K562 (cell line): ENCODE results near the gene INSR. TPM values are rescaled to one million over a fixed set of nuclear protein-coding genes. Genes with fewer than 3 reads are reported as not detected.

Experiments used
- ATAC-seq: fragments of 200-7000 bp; cut with Tn5 transposase; 3 replicates; pipeline ENCODE4 v1.9.1; 2020; ENCODE audit warnings: moderate library complexity
- BruUV-seq: library from RNA; stranded (reverse); fragments of 400-500 nt; replicated peaks from 2 replicates; lab custom pipeline; 2021; lab: Mats Ljungman, UMichigan
- CTCF ChIA-PET: fragments of 300-600 bp; formaldehyde crosslinking; extraction: SDS; loops from one replicate; lab custom pipeline; 2021; ENCODE audit warnings: low intra/inter-chr PET ratio; lab: Yijun Ruan, JAX
- POLR2A ChIA-PET: fragments of 300-600, 350-650 bp; sonication (Branson Sonifier 250); formaldehyde crosslinking; extraction: SDS; loops from one replicate; lab custom pipeline; 2021; ENCODE audit warnings: antibody characterized with exemption, inconsistent platforms; lab: Yijun Ruan, JAX
- DNase-seq, 4 experiments: peaks; one replicate each; pipeline versions ENCODE4 v3.0.0 to v3.0.0-alpha.2; 2011 to 2018; ENCODE audit warnings: low spot score in 3 of 4, mixed read lengths in 3 of 4; ENCODE audit errors: extremely low read depth in 1 of 4
- FAIRE-seq: peaks from 2 replicates; lab custom pipeline; 2011; peaks lifted over from hg19 to GRCh38; lab: Jason Lieb, UNC
- H2AFZ ChIP-seq: 2 replicates; pipeline ENCODE4 v1.6.0; 2011; ENCODE audit warnings: low read depth, low read length, control low read depth, inconsistent platforms
- H3K27ac ChIP-seq: fragments of 200-600 bp; 3 replicates; pipeline ENCODE4 v1.8.0; 2011; ENCODE audit warnings: low read depth, mild to moderate bottlenecking, control low read depth, inconsistent platforms, low read length, moderate library complexity, mixed read lengths; ENCODE audit errors: extremely low read depth
- H3K27me3 ChIP-seq, 2 experiments: fragments of 300-600 bp in 1 of 2; 2 replicates in 1 of 2; 3 replicates in 1 of 2; pipeline versions ENCODE4 v1.6.0 to v1.8.0; 2011; ENCODE audit warnings: inconsistent platforms in 2 of 2, low read length in 2 of 2, mild to moderate bottlenecking in 1 of 2, mixed read lengths in 1 of 2, moderate library complexity in 1 of 2; ENCODE audit not compliant: control insufficient read depth in 2 of 2, insufficient read depth in 2 of 2
- H3K36me3 ChIP-seq: fragments of 300-600 bp; 3 replicates; pipeline ENCODE4 v1.8.0; 2011; ENCODE audit warnings: mild to moderate bottlenecking, low read length, inconsistent platforms; ENCODE audit not compliant: control insufficient read depth, insufficient read depth
- H3K4me1 ChIP-seq, 2 experiments: fragments of 200-600 bp in 1 of 2; replicated peaks in 1 of 2; 2 replicates in 1 of 2; 3 replicates in 1 of 2; pipeline versions ENCODE4 v1.5.1 to v1.8.0; 2011; ENCODE audit warnings: inconsistent platforms in 2 of 2, low read length in 2 of 2, mild to moderate bottlenecking in 1 of 2, mixed read lengths in 1 of 2, moderate library complexity in 1 of 2; ENCODE audit not compliant: control insufficient read depth in 2 of 2, insufficient read depth in 2 of 2
- H3K4me2 ChIP-seq: 2 replicates; pipeline ENCODE4 v1.6.1; 2011; ENCODE audit warnings: low read length, control low read depth, inconsistent platforms, mixed read lengths; ENCODE audit not compliant: insufficient read depth
- H3K4me3 ChIP-seq: fragments of 200-600 bp; sonication (generic), shearing (Covaris generic); 2 replicates; pipeline ENCODE4 v1.5.1; 2016; ENCODE audit warnings: control low read depth, inconsistent platforms
- H3K79me2 ChIP-seq: fragments of 200-600 bp; 3 replicates; pipeline ENCODE4 v1.8.0; 2011; ENCODE audit warnings: low read length, inconsistent platforms; ENCODE audit not compliant: control insufficient read depth, insufficient read depth
- H3K9ac ChIP-seq, 2 experiments: 2 replicates each; pipeline versions ENCODE4 v1.6.0 to v1.6.1; 2011; ENCODE audit warnings: low read depth in 2 of 2, low read length in 2 of 2, control low read depth in 1 of 2, inconsistent platforms in 1 of 2, mild to moderate bottlenecking in 1 of 2, mixed read lengths in 1 of 2; ENCODE audit not compliant: insufficient read depth in 1 of 2
- H3K9me1 ChIP-seq: one replicate; pipeline ENCODE4 v1.6.0; 2011; ENCODE audit warnings: inconsistent platforms, mild to moderate bottlenecking, low read length, moderate library complexity; ENCODE audit not compliant: control insufficient read depth, insufficient read depth
- H3K9me3 ChIP-seq: replicated peaks from 2 replicates; pipeline ENCODE4 v1.5.1; 2011; ENCODE audit warnings: low read depth, low read length, inconsistent platforms; ENCODE audit not compliant: control insufficient read depth, insufficient read depth
- H4K20me1 ChIP-seq: replicated peaks from 2 replicates; pipeline ENCODE4 v1.6.1; 2011; ENCODE audit warnings: low read length, inconsistent platforms, mixed read lengths; ENCODE audit not compliant: control insufficient read depth, insufficient read depth
- ARID1B ChIP-seq: fragments of 450-650 bp; IDR thresholded peaks from 2 replicates; pipeline ENCODE4 v1.6.1; 2016; ENCODE audit warnings: antibody characterized with exemption, mild to moderate bottlenecking, inconsistent platforms
- GABPB1 ChIP-seq: sonication (generic); formaldehyde crosslinking; IDR thresholded peaks from 2 replicates; pipeline ENCODE4 v1.8.0; 2022; ENCODE audit warnings: mild to moderate bottlenecking, missing genetic modification reagents
- HLTF ChIP-seq: fragments of 450-650 bp; IDR thresholded peaks from 2 replicates; pipeline ENCODE4 v1.6.1; 2016
- SIN3B ChIP-seq: fragments of 450-650 bp; IDR thresholded peaks from 2 replicates; pipeline ENCODE4 v1.6.1; 2017; ENCODE audit warnings: low read depth, mild to moderate bottlenecking, moderate library complexity
- SMARCE1 ChIP-seq: fragments of 450-650 bp; IDR thresholded peaks from 2 replicates; pipeline ENCODE4 v1.7.1; 2016; ENCODE audit warnings: mild to moderate bottlenecking
- TSC22D4 ChIP-seq: fragments of 450-650 bp; IDR thresholded peaks from 2 replicates; pipeline ENCODE4 v1.6.1; 2016; ENCODE audit warnings: missing genetic modification characterization, missing biosample characterization, control low read depth
- U2AF2 ChIP-seq: fragments of 200-400 bp; formaldehyde crosslinking; optimal IDR thresholded peaks from 2 replicates; pipeline ENCODE3; 2017; ENCODE audit warnings: low read depth, mild to moderate bottlenecking, low read length
- ZC3H4 ChIP-seq: sonication (generic); formaldehyde crosslinking; IDR thresholded peaks from 2 replicates; pipeline ENCODE4 v1.9.0; 2021; ENCODE audit warnings: missing genetic modification reagents, borderline replicate concordance
- ZNF124 ChIP-seq: sonication (generic); formaldehyde crosslinking; IDR thresholded peaks from 2 replicates; pipeline ENCODE4 v1.8.1; 2022; ENCODE audit warnings: missing genetic modification reagents
- ZNF609 ChIP-seq: sonication (generic); formaldehyde crosslinking; IDR thresholded peaks from 2 replicates; pipeline ENCODE4 v1.8.1; 2023; ENCODE audit warnings: missing genetic modification reagents, mild to moderate bottlenecking, borderline replicate concordance
- ZNF785 ChIP-seq: fragments of 250-450 bp; sonication (Bioruptor Pico); IDR thresholded peaks from 2 replicates; pipeline ENCODE4 v1.4.0; 2020; ENCODE audit warnings: mild to moderate bottlenecking
- WGBS: fragments of 100-300 bp; shearing (Covaris generic); methylation state at CpG from one replicate; pipeline ENCODE4 v1.1.6; 2016; ENCODE audit warnings: low coverage, mixed read lengths; ENCODE audit not compliant: insufficient coverage; ENCODE audit errors: missing lambda C conversion rate; 5-methylcytosine and 5-hydroxymethylcytosine counted together
- in situ Hi-C: fragments of 300-500 bp; cut with MboI; formaldehyde crosslinking; loops from 4 replicates; pipeline ENCODE4 v1.15.0; 2018; ENCODE audit warnings: inconsistent platforms, mixed read lengths
- intact Hi-C: fragments of 100-400 bp; cut with micrococcal nuclease; formaldehyde crosslinking; loops from 2 replicates; pipeline ENCODE4 v1.14.2; 2022
- polyA plus RNA-seq, 8 experiments: library from polyadenylated mRNA; depleted of rRNA in 4 of 8; stranded (reverse) in 5 of 8; unstranded in 3 of 8; fragments of >200 nt; fragmentation: Nextera tagmentation in 2 of 8; fragmentation: Illumina TruSeq in 1 of 8; extraction: Ambion mirVana in 2 of 8; extraction: Trizol in 1 of 8; gene quantifications; 2 replicates each; pipeline versions ENCODE4 v1.2.1 to v1.2.3, GENCODE V29; 2011 to 2014; ENCODE audit warnings: inconsistent platforms in 1 of 8, missing spikeins in 1 of 8
- total RNA-seq, 7 experiments: library from RNA; depleted of rRNA in 6 of 7; stranded (reverse); fragments of >200 nt in 6 of 7; fragmentation: Illumina TruSeq in 2 of 7; extraction: Trizol in 2 of 7; gene quantifications; 2 replicates each; pipeline versions ENCODE4 v1.2.1 to v1.2.3, GENCODE V29; 2011 to 2021; ENCODE audit warnings: low replicate concordance in 1 of 7
- TF ChIP-seq, protein P1 (sequence below): IDR thresholded peaks from 2 replicates; pipeline ENCODE4 v1.6.1; 2012; ENCODE audit warnings: low read depth, low read length, improper control_type of control experiment, borderline replicate concordance
- TF ChIP-seq, protein P2 (sequence below): fragments of 250-450 bp; sonication (Bioruptor Pico); IDR thresholded peaks from 2 replicates; pipeline ENCODE4 v1.6.1; 2021; ENCODE audit warnings: mild to moderate bottlenecking

INSR gene
- total and polyA plus RNA-seq, 9 of the 15 experiments (the other 6 are each of a cell fraction or from before 2014, with no cell fraction given): 0.04 to 0.88 (median 0.41) TPM

DNA sequence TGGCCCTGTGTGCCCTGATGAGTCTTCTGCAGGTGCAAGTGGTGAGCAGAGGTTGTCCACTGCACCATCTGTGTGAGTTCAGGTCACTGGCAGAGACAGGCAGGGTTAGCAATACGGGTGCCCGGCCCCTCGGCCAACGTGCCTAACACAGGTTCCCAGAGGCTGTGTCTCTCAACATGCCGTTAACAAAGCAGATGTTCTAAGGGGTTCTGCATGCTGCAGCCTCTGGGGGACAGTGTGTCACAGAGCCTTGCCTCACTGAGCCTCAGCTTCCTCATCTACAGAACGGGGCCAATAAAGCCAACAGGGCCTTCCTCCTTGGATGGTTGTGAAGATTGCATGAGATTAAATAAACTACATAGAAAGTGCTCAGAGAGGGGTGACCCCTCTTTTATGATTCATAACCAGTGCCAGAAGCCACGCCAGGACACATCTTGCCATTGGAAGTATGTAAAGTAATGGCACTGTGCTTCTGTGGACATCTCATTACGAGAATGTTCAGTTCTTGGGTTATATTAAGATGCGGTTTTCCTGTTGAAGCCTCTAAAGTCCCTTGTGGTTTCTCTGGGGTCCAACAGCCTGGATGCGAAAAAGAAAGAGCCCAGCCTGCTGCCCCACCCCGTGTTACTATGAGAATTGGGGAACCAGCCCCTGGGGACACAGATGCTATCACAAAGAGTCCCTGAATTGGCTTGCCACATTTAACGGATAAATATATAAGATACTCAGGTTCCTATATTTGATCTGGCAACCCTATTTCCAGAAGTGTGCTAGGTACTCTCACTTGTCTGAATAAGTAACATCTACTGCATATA is 43.4 kb upstream of the INSR start:
- FAIRE-seq (no peak), DNase-seq (no peak), ATAC-seq (no peak)
- ChIA-PET POLR2A (interaction anchor here (0.6 to 0.7 kb wide), 2 partner anchors 590 to 1212 kb away, joined by 3 read pairs; no protein-coding TSS in a partner anchor), CTCF (interaction anchor here (1.2 kb wide), 1 partner anchor 235 kb away, joined by 3 read pairs; no protein-coding TSS in a partner anchor)
- no peaks in the 10 kb centered on the region; the same call in 1 of the 2 replicates for H3K9me3 ChIP-seq
- H3K9me1 ChIP-seq: no peaks in the 10 kb centered on the region
- WGBS: 0% methylated on average over 12 of the region's 12 CpGs
- no peaks in the 10 kb centered on the region for H3K4me1 ChIP-seq
- no peaks in the 10 kb centered on the region for H3K79me2 ChIP-seq
- no peak overlapping the region for H2AFZ ChIP-seq
- in situ Hi-C loops (loop anchor here (10.0 kb wide), 1 partner anchor 233 kb away; no protein-coding TSS in a partner anchor), intact Hi-C loops (no loop called here)
- no peaks in the 10 kb centered on the region for H3K36me3 ChIP-seq
- peaks cover 0 to 27% of the 10 kb centered on the region in 2 experiments; a peak in 2 of 5 replicates for H3K27me3 ChIP-seq
- no peak overlapping the region for H3K4me2 ChIP-seq
- no peak overlapping the region for H3K27ac ChIP-seq
- H3K4me3 ChIP-seq: no peak overlapping the region
- no peak overlapping the region for H3K9ac ChIP-seq
- BruUV-seq: no TSS peak
- H4K20me1 ChIP-seq: no peaks in the 10 kb centered on the region
- TF ChIP-seq, protein P1, sequence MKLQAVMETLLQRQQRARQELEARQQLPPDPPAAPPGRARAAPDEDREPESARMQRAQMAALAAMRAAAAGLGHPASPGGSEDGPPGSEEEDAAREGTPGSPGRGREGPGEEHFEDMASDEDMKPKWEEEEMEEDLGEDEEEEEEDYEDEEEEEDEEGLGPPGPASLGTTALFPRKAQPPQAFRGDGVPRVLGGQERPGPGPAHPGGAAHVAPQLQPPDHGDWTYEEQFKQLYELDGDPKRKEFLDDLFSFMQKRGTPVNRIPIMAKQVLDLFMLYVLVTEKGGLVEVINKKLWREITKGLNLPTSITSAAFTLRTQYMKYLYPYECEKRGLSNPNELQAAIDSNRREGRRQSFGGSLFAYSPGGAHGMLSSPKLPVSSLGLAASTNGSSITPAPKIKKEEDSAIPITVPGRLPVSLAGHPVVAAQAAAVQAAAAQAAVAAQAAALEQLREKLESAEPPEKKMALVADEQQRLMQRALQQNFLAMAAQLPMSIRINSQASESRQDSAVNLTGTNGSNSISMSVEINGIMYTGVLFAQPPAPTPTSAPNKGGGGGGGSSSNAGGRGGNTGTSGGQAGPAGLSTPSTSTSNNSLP: no peak
- no peak for TF ChIP-seq SIN3B
- no peak for TF ChIP-seq ZNF609 (CRISPR knock-in tag)
- no peak for TF ChIP-seq ZNF124 (CRISPR knock-in tag)
- no peak for TF ChIP-seq ZNF785 (CRISPR knock-in tag)
- no peak for TF ChIP-seq U2AF2
- no peak for TF ChIP-seq GABPB1 (CRISPR knock-in tag)
- no peak for TF ChIP-seq SMARCE1
- no peak for TF ChIP-seq ZC3H4 (CRISPR knock-in tag)
- no peak for TF ChIP-seq ARID1B
- TF ChIP-seq, protein P2, sequence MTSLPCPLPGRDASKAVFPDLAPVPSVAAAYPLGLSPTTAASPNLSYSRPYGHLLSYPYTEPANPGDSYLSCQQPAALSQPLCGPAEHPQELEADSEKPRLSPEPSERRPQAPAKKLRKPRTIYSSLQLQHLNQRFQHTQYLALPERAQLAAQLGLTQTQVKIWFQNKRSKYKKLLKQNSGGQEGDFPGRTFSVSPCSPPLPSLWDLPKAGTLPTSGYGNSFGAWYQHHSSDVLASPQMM (CRISPR knock-in tag): no peak
- TF ChIP-seq HLTF: no peak
- TF ChIP-seq TSC22D4 (tag): no peak
